ENCODE measurements around the gene TBC1D19.

Gene TBC1D19

GRCh38 chr4:26732356-26732755, 148.5 kb downstream of the TBC1D19 start:
- no peak for DNase-seq (ENCODE audit: low read depth)

GRCh38 chr4:26736621-26737020, 152.7 kb downstream of the TBC1D19 start:
- DNase-seq (ENCODE audit: low read depth), result no peak

DNA sequence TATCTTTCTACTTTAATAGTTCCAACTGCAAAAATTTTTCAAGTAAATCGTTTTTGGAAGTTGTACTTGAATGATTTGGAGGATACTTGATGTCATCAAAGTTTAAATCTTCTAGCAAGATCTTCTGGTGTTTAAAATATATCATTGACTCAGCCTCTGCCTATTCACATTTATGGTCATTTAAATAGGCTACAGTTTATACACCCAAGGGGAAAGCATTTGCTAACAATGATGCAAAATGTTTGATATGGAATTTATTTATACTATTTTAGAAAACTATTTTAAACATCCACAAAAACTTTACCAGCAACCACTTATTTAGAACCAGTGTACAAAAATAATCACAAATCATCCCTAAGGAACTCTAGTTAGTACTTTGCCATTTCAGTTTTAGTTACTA, 153.5 kb downstream of the TBC1D19 start:
- no peak for DNase-seq (ENCODE audit: low read depth)

- no peak for DNase-seq (ENCODE audit: low read depth)
Observed at GRCh38 chr4:26741491-26741871, 157.6 kb downstream of the TBC1D19 start.

- peak; percentile 5 for DNase-seq (ENCODE audit: low read depth)
Observed at GRCh38 chr4:26746802-26747213, 162.9 kb downstream of the TBC1D19 start.

DNA sequence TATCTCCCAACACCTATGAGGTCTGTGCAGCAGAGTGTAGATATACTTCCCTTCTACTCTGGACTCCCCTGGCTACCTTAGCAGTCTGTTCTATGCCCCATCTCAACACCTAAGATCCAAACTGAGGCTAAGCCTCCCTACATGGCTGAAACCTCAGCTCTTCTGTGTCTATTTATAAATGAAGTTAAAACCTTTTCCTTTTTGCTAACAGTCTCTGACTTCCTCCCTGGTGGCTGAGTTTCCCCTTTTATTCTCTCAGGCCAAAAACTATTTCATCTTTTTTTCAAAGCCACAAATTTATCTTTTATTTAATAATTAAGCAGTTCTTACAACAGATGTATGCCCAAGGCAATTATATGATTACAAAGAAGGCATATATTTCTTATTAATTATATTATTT, 164.9 kb downstream of the TBC1D19 start:
- no peak for DNase-seq (ENCODE audit: low read depth)

- no peak for DNase-seq (ENCODE audit: low read depth)
Observed at GRCh38 chr4:26749867-26750266, 166.0 kb downstream of the TBC1D19 start.

DNA sequence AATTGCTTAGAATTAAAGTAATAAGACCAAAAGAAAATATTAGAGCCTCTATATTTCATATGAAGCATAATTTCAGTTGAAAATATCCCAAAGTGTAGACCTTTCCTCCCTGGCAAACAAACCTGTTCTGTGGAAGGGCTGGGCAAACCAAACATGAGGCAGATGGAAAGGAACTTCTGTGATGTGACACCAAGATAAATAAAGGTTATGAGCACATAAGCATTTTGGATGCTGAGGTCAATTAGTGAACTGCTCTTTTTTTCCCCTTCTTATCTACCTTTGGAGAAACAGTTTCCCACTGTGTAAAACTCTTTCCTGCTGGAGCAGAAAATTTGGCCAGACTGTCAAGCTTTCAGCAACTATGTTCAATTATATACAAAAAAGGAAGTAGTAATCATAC, 167.1 kb downstream of the TBC1D19 start:
- DNase-seq (ENCODE audit: low read depth), result no peak

DNA sequence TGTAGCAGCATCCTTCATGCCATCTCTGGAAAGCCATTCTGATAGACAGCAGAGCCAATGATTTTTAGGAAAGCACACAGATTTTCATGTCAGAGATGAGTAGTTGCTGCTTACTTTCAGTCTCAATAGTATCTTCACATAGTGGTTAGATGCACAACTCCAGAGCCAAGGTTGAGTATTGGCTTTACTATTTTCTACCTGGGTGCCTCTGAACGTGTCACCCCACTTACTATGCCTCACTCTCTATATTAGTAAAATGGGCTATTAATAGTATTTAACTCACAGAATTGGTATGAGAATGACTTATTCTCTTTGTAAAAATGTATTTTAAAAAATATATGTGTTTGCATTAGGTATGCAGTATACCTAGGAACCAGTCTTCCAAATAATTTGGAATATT, 168.0 kb downstream of the TBC1D19 start:
- no peak for DNase-seq (ENCODE audit: low read depth)

DNA sequence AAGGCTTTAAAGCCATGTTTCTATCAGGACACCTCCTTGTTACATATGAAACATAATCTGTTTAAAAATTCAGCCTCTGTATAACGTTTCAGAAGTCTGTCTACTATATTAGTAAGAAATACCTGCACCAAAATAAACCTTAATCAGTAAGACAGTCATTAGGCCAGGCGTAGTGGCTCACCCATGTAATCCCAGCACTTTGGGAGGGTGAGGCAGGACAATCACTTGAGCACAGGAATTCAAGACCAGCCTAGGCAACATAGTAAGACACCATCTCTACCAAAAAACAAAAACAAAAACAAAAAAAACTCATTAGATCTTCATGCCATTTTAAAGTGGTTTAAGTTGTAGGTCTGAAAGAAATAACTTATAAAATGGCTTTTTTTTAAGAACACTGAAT, 169.3 kb downstream of the TBC1D19 start:
- DNase-seq (ENCODE audit: low read depth), result no peak

DNA sequence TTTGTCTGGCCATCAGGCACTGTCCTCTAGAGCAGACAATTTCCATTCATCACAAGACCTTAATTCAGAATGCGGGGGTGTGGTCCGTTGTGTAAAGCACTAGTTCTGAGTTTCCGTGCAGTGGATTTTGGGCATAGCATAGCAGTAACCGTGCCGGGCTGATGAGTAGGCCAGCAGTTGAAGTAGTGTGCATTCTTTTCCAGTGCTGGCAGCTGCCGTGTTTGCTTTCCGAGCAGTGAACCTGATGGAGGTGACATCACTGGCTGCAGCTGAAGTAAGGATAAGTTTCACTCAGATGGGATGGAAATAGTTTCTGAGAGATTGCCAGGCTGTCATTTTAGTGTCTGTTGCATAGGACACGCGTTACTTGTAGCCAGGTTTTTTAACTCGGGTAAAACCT, 169.7 kb downstream of the TBC1D19 start:
- no peak for DNase-seq (ENCODE audit: low read depth)

- DNase-seq (ENCODE audit: low read depth), result no peak
Observed at GRCh38 chr4:26757751-26758150, 173.9 kb downstream of the TBC1D19 start.

DNA sequence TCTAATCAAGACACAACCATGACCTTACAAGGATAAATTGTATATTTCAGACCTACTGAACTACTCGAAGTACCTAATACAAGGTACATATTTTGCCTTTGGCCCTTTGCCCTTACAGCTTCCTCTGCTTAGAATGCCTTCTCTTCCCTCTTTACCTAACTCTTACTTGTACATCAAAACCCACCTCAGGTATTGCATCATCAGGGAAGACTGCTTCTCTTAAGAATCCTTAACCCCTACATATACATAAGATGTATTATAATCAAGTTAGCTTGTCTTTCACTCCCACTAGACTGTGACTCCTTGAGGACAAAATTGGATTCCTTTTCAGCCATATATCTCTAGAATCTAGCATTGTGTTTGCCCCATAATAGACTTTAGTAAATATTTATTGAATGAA, 175.0 kb downstream of the TBC1D19 start:
- DNase-seq (ENCODE audit: low read depth), result no peak

DNA sequence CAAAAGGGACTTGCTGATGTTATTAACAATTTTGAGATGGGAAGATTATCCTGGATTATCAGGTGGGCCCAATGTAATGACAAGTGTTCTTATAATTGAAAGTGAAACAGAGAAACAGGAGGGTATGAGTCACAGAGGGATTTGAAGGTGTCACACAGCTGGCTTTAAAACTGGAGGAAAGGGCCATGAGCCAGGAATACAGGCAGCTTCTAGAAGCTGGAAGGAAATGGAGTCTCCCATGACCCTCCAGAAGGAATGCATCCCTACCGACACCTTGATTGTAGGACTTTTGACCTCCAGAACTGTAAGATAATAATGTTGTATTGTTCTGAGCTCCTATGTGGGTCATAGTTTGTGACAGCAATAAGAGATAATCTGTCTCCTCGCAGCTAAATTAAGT, 178.8 kb downstream of the TBC1D19 start:
- DNase-seq (ENCODE audit: low read depth), result no peak

DNA sequence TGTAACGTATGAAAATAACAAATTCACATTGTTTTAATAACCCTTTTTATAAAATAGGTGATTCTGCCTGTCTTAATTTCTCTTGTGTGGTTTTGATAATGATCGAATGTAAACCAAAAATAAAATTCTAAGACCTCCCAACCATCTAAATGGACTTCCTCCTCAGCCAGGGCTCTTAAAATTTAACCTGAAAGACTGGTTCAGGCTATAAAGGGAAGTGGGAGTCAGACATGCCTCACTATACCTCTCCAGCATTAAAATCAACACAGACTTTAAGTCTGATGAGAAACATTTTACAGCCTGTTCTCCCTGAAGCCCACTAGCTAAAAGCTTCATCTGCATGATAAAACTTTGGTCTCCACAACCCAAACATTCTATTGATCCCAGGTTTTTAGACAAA, 179.2 kb downstream of the TBC1D19 start:
- no peak for DNase-seq (ENCODE audit: low read depth)

DNA sequence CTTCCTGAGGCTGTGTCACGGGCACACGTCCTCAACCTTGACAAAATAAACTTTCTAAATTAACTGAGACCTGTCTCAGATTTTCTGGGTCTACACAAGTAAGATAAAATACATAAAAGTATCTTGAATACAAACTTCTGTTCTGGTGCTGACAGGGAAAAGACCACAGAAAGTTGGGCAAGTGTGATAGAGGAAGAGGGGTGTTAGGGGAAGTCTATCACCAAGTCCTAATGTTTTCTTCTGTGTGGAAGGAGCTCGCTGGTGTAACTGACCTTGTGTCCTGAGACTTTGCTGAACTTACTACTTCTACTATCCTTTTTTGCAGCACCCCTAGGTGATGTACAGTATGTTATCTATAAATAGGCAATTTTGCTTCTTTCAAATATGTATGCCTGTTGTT, 179.8 kb downstream of the TBC1D19 start:
- DNase-seq (ENCODE audit: low read depth), result no peak

- no peak for DNase-seq (ENCODE audit: low read depth)
Observed at GRCh38 chr4:26764231-26764630, 180.3 kb downstream of the TBC1D19 start.

GRCh38 chr4:26765515-26765914, 181.6 kb downstream of the TBC1D19 start:
- DNase-seq (ENCODE audit: low read depth), result no peak

- DNase-seq (ENCODE audit: low read depth), result no peak
Observed at GRCh38 chr4:26766141-26766540, 182.3 kb downstream of the TBC1D19 start.

DNA sequence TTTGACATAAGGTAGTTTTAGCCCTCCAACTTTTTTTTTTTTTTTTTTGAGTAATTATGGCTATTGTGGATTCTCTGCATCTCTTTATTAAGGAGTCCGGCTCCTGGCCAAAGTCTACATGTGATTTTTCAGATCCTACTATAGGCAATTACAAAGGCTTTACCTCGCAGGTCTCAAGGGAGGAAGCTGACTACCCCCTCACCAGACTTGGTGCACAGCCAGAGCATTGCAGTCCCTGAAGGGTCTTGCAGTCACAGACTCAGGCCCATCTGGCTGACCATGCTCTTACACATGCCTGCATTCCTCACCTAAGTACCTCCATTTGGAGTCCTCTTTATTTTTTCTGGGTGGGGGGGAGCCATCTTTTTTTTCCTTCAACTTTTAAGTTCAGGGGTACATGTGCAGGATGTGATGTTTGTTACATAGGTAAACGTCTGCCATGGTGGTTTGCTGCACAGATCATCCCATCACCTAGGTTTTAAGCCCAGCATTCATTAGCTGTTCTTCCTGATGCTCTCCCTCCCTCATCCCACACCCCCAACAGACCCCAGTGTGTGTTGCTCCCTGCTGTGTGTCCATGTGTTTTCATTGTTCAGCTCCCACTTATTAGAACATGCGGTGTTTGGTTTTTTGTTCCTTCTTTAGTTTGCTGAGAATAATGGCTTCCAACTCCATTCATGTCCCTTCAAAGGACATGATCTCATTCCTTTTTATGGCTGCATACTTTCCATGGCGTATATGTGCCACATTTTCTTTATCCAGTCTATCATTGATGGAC, 188.4 kb downstream of the TBC1D19 start:
- DNase-seq (ENCODE audit: low read depth), result no peak

DNA sequence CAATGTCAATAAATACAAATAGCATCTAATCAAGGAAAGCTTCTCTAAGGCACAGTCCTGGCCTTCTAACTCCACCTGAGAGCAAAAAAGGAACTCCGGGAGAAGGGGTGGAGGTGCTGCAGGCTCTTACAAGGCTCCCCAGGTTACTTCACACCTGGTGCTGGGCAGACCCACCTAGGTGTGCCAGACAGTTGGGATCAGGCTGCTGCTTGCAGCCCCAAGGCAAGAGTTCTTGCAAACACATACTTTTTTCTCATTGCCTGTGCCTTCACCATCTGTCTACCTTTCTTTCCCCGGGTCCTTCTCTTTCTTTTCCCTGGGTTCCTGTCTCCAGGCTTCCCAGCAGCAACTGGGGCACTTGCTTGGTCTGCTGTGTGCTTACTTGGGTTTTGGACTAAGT, 195.3 kb downstream of the TBC1D19 start:
- no peak for DNase-seq (ENCODE audit: low read depth)

DNA sequence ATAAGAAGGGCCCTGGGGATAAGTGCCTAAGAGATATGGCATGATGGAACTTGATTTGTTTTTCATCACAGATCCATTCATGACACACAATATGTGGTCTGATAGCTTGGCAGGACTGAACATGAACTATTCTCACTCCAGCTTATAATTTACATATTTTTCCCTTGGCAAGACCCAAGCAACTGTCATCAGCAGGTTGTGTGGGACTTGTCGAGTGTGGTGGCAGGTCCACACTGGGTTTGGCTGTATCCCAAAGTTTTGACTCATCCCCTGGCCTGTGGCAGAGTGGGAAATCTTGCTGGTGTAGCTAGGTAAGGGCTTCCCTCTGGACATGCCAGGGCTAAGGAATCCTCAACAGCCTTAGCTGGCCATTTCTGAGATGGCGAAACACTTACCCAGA, 195.8 kb downstream of the TBC1D19 start:
- DNase-seq (ENCODE audit: low read depth), result no peak

DNA sequence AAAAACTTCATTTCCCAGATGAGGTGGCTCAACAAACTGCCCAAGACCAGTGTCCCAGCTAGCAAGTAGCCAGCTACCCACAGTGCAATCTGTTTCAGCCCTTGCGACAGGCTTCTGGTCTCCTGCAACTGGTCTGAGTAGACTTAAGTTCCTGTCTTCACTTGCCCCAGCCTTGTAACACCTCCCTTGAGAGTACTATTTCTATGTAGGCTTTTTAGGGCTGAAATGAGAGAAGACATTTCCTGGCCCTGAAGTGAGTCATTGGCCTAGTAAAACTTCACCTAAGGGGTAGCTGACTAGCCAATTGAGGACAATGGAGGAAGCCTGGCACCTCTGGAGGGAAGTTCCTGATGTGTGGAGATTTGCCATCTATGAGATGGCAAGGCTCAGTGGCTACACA, 196.7 kb downstream of the TBC1D19 start:
- DNase-seq (ENCODE audit: low read depth), result no peak

GRCh38 chr4:26782168-26782829, 198.4 kb downstream of the TBC1D19 start:
- DNase-seq (ENCODE audit: low read depth), result no peak

Measured in activated T-helper 9 cell treated with anti-CD3 and anti-CD28 coated beads, Interleukin-2, amount 50 U/mL, for 16 hours (primary cell).